ENCODE data around the gene RBM27. TPM values are rescaled to one million over a fixed set of nuclear protein-coding genes. Genes with fewer than 3 reads are reported as not detected.

RBM27 gene
- total RNA-seq, 1 donor from 2014 or later, result 17.0 TPM

DNA sequence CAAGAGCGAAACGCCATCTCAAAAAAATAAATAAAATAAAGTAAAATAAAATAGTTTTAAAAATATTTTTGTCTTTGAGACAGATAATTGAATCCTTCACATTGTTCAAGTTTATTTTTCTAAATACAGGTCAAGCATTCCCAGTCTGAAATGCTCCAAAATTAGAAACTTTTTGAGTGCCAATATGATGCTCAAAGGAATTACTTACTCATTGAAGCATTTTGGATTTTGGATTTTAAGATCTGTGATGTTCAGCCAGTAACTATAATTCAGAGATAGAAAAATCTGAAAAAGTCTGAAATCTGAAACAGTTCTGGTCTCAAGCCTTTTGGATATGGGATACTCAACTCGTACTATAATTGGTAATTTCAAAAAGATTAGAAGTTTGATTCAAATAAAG, 39.8 kb downstream of the RBM27 start:
- Histone ChIP-seq H3K9me3 (no peaks in the 10 kb centered on the region), H3K27ac (no peak overlapping the region), H3K4me1 (no peaks in the 10 kb centered on the region), H3K36me3 (peaks cover 30% of the 10 kb centered on the region), H3K4me3 (no peak overlapping the region), H3K27me3 (ENCODE audit: low read depth) (no peaks in the 10 kb centered on the region)
- no peak for ATAC-seq
- DNase-seq, result no peak
- intact Hi-C loops (cut with DNase I), result no loop called here
- TF ChIP-seq, protein P1, sequence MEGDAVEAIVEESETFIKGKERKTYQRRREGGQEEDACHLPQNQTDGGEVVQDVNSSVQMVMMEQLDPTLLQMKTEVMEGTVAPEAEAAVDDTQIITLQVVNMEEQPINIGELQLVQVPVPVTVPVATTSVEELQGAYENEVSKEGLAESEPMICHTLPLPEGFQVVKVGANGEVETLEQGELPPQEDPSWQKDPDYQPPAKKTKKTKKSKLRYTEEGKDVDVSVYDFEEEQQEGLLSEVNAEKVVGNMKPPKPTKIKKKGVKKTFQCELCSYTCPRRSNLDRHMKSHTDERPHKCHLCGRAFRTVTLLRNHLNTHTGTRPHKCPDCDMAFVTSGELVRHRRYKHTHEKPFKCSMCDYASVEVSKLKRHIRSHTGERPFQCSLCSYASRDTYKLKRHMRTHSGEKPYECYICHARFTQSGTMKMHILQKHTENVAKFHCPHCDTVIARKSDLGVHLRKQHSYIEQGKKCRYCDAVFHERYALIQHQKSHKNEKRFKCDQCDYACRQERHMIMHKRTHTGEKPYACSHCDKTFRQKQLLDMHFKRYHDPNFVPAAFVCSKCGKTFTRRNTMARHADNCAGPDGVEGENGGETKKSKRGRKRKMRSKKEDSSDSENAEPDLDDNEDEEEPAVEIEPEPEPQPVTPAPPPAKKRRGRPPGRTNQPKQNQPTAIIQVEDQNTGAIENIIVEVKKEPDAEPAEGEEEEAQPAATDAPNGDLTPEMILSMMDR (IDR thresholded peaks at IDR 0.05), result no peak

DNA sequence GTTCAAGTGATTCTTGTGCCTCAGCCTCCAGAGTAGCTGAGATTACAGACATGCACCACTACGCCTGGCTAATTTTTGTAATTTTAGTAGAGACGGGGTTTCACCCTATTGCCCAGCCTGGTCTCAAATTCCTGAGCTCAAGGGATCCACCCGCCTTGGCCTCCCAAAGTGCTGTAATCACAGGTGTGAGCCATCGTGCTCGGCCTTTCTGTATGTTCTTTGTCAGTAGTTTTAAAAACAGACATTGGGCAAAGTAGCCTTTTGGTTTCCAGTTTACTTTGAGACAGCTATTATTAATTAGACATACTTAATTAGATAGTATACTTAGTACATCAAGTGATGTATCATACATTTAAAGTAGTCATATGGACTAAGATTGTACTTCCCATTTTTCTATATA, 45.2 kb downstream of the RBM27 start:
- Histone ChIP-seq H3K36me3 (peaks cover 33% of the 10 kb centered on the region), H3K27me3 (ENCODE audit: low read depth) (no peaks in the 10 kb centered on the region), H3K4me3 (no peak overlapping the region), H3K9me3 (no peaks in the 10 kb centered on the region), H3K4me1 (no peaks in the 10 kb centered on the region), H3K27ac (no peak overlapping the region)
- DNase-seq (no peak), ATAC-seq (no peak)
- intact Hi-C loops (cut with DNase I), result no loop called here
- TF ChIP-seq, protein P1 (IDR thresholded peaks at IDR 0.05), result no peak

DNA sequence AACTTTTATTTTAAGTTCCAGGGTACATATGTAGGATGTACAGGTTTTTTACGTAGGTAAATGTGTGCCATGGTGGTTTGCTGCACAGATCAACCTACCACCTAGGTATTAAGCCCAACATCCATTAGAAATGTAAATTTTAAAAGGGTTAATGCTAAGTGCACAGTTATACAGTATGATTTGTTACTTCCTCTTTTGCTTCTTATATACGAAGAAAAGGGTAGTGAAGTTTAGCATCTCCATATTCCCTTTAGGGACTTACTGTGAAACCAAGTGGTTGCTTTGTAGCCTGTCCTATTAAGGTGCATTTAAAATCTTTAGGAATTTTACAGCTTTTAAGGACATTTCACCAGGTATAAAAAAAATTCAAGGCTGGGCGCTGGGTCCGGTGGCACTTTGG, 46.4 kb downstream of the RBM27 start:
- TF ChIP-seq, protein P1 (IDR thresholded peaks at IDR 0.05), result no peak
- H3K27ac ChIP-seq, result no peak overlapping the region
- H3K9me3 ChIP-seq, result no peaks in the 10 kb centered on the region
- no peaks in the 10 kb centered on the region for H3K4me1 ChIP-seq
- H3K4me3 ChIP-seq, result no peak overlapping the region
- ATAC-seq (no peak), DNase-seq (no peak)
- H3K36me3 ChIP-seq, result peaks cover 46% of the 10 kb centered on the region
- H3K27me3 ChIP-seq (ENCODE audit: low read depth), result no peaks in the 10 kb centered on the region
- intact Hi-C loops (cut with DNase I), result no loop called here

Other genes starting within 250 kb of the RBM27 start
- gene PLAC8L1, start 98.0 kb upstream of the RBM27 start, total RNA-seq, result not detected
- gene LARS1, start 21.0 kb upstream of the RBM27 start, total RNA-seq, result 92.7 TPM
- gene POU4F3, start 135.2 kb downstream of the RBM27 start, total RNA-seq, result not detected
- gene TCERG1, start 243.7 kb downstream of the RBM27 start, total RNA-seq, result 36.4 TPM

Data from lower lobe of right lung (tissue), 2 donors.